Vagina (tissue), 2 donors: ENCODE measurements around the gene CYSRT1.

Experiments
- POLR2A ChIP-seq, 2 donors: fragments of 450-650 bp; IDR thresholded peaks; one replicate each; pipeline ENCODE4 v1.6.1; 2017; ENCODE audit warnings: antibody characterized with exemption in 2 of 2, mild to moderate bottlenecking in 2 of 2, moderate library complexity in 2 of 2
- POLR2AphosphoS5 ChIP-seq, 2 donors: sonication (generic); formaldehyde crosslinking; IDR thresholded peaks; one replicate each; pipeline ENCODE4 v1.9.0; 2017; ENCODE audit warnings: antibody characterized with exemption in 2 of 2, mild to moderate bottlenecking in 2 of 2, low read depth in 1 of 2; ENCODE audit not compliant: insufficient read depth in 1 of 2
- TF ChIP-seq, protein P1 (sequence below), 3 experiments: fragments of 450-650 bp in 2 of 3; fragments of 200-600 bp in 1 of 3; sonication (generic) in 1 of 3; IDR thresholded peaks; one replicate each; pipeline ENCODE4 v1.5.1; 2017 to 2019; ENCODE audit warnings: antibody characterized with exemption in 3 of 3, mild to moderate bottlenecking in 2 of 3, moderate library complexity in 2 of 3

DNA sequence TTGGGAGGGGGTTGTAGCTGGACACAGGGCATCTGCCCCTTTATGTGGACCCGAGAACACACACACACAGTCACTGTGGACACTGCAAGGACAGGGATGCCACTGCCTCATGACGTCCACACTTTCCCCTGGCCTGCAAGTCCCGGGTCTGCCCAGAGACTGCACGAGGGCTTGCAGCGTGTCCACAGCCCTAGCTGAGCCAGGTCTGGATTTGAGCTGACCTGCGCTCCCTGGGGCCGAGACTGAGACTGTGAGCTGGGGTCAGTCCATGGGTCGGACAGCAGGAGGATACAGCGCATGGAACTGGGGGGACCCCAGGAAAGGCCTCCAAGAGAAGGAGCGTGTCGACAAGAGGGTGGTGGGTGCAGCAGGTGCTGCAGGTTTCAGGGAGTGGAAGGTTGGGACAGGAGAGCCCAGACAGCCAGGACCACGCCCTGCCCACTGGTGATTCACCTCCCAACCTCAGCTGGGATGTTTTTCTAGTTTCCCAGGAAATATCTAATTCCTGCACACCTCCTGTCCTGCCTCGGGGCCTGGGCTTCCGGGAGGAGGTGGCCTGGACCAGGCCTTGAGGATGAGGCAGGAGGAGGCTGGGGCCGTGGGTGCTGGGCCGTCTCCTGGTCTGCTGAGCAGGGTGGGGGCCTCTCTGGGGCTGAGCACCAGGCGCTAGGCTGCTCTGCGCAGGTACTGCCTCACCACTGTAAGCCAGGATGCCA, 1.5 kb downstream of the CYSRT1 start:
- TF ChIP-seq, protein P1, sequence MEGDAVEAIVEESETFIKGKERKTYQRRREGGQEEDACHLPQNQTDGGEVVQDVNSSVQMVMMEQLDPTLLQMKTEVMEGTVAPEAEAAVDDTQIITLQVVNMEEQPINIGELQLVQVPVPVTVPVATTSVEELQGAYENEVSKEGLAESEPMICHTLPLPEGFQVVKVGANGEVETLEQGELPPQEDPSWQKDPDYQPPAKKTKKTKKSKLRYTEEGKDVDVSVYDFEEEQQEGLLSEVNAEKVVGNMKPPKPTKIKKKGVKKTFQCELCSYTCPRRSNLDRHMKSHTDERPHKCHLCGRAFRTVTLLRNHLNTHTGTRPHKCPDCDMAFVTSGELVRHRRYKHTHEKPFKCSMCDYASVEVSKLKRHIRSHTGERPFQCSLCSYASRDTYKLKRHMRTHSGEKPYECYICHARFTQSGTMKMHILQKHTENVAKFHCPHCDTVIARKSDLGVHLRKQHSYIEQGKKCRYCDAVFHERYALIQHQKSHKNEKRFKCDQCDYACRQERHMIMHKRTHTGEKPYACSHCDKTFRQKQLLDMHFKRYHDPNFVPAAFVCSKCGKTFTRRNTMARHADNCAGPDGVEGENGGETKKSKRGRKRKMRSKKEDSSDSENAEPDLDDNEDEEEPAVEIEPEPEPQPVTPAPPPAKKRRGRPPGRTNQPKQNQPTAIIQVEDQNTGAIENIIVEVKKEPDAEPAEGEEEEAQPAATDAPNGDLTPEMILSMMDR (IDR thresholded peaks at IDR 0.05), result no peak
- TF ChIP-seq POLR2A (IDR thresholded peaks at IDR 0.05), result no peak
- peak in 1 of 2 donors; percentile 13 for TF ChIP-seq POLR2AphosphoS5 (IDR thresholded peaks at IDR 0.05; ENCODE audit: insufficient read depth in 1 of 2, low read depth in 1 of 2)
